Retinal pigment epithelial cell (primary cell): Measurements from ENCODE around the gene SCAPER.

Experiments used
- DNase-seq: peaks from one replicate; pipeline ENCODE4 v3.0.0-alpha.2; 2010; ENCODE audit warnings: low read depth
- H3K4me3 ChIP-seq: 2 replicates; pipeline ENCODE4 v1.5.1; 2011; ENCODE audit warnings: mild to moderate bottlenecking, low read length, control low read depth, moderate library complexity
- CTCF ChIP-seq: conservative IDR thresholded peaks from 2 replicates; pipeline ENCODE4 v1.5.1; 2011; ENCODE audit warnings: low read depth, low read length, control low read depth, inconsistent platforms

The SCAPER gene

GRCh38 chr15:76337696-76338485, 567.2 kb downstream of the SCAPER start:
- TF ChIP-seq CTCF = no peak
- no peak for DNase-seq
- H3K4me3 ChIP-seq = no peak overlapping the region

- H3K4me3 ChIP-seq = no peak overlapping the region
- no peak for TF ChIP-seq CTCF
- DNase-seq = no peak
These were observed 568.0 kb downstream of the SCAPER start for GRCh38 chr15:76337059-76337695.

GRCh38 chr15:76336254-76337058, 568.7 kb downstream of the SCAPER start, which contains the start of gene ISL2:
Gene ISL2 (plus strand): TSS chr15:76336773. CDS start chr15:76336884, 111 bp downstream.
- H3K4me3 ChIP-seq = peak within 1 kb of the TSS; percentile 18
- DNase-seq = no peak
- no peak for TF ChIP-seq CTCF

GRCh38 chr15:76335307-76336253, 569.6 kb downstream of the SCAPER start:
- peak overlapping the region; percentile 18 for H3K4me3 ChIP-seq
- no peak for TF ChIP-seq CTCF
- no peak for DNase-seq

GRCh38 chr15:76334438-76335306, 570.5 kb downstream of the SCAPER start:
- no peak overlapping the region for H3K4me3 ChIP-seq
- no peak for TF ChIP-seq CTCF
- DNase-seq = no peak
